Stomach (tissue), 4 donors: Measurements from ENCODE around the gene FAM90A1.
"Not testable (repeated sequence)": the region's sequence is repeated elsewhere in the genome, so short reads cannot be mapped to it uniquely, and the experiment has no call there.

ENCODE experiments used
- POLR2A ChIP-seq, 4 donors: fragments of 450-650 bp; IDR thresholded peaks; one replicate each; pipeline ENCODE4 v1.6.1; 2016; ENCODE audit warnings: antibody characterized with exemption in 4 of 4, control low read depth in 2 of 4, mild to moderate bottlenecking in 1 of 4, moderate library complexity in 1 of 4
- POLR2AphosphoS5 ChIP-seq, 3 donors: sonication (generic); formaldehyde crosslinking; IDR thresholded peaks; one replicate each; pipeline ENCODE4 v1.6.1; 2016; ENCODE audit warnings: antibody characterized with exemption in 3 of 3
- TF ChIP-seq, protein P1 (sequence below), 7 experiments: fragments of 450-650 bp in 4 of 7; fragments of 200-600 bp in 3 of 7; sonication (generic) in 3 of 7; IDR thresholded peaks; one replicate each; pipeline ENCODE4 v1.5.1; 2016 to 2019; ENCODE audit warnings: antibody characterized with exemption in 7 of 7, control low read depth in 2 of 7, mild to moderate bottlenecking in 1 of 7

DNA sequence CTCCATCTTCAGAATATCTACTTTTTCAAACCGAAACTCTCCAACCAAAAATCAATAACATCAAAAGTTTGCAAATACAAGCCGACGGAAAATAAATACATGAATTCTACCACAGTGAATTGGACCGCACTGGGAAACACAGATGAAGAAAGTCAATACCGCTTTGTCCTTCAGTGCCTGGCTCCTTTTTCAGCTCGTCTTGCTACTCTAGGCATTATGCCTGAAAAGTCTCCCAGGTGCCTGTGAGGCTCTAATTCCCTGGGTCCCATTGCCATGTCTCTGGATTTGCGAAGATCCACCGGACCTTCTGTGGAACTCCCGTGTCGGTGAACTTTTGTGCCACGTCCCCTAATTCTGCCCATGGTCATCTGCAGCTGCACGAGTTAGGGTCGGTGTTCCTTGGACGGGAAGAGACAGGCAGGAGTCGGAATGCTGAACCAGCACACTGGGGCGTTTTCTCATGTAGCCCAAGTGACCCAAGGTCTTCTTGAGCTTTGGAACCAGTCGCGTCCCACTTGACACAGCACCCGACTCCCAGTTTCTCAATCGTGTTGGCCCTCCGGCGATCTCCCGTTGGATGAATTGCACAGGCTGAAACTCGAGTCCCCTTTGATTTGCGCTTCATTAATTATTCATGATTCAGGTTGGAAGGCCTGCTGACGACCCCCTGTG, 8.6 kb downstream of the FAM90A1 start:
- TF ChIP-seq, protein P1, sequence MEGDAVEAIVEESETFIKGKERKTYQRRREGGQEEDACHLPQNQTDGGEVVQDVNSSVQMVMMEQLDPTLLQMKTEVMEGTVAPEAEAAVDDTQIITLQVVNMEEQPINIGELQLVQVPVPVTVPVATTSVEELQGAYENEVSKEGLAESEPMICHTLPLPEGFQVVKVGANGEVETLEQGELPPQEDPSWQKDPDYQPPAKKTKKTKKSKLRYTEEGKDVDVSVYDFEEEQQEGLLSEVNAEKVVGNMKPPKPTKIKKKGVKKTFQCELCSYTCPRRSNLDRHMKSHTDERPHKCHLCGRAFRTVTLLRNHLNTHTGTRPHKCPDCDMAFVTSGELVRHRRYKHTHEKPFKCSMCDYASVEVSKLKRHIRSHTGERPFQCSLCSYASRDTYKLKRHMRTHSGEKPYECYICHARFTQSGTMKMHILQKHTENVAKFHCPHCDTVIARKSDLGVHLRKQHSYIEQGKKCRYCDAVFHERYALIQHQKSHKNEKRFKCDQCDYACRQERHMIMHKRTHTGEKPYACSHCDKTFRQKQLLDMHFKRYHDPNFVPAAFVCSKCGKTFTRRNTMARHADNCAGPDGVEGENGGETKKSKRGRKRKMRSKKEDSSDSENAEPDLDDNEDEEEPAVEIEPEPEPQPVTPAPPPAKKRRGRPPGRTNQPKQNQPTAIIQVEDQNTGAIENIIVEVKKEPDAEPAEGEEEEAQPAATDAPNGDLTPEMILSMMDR (IDR thresholded peaks at IDR 0.05), result not testable (repeated sequence)
- TF ChIP-seq POLR2A, POLR2AphosphoS5 (IDR thresholded peaks at IDR 0.05): not testable (repeated sequence)
